Loucy (cell line): ENCODE results near the gene ARHGAP10.

Experiments
- H2AFZ ChIP-seq: fragments of 200-600 bp; sonication (generic); 2 replicates; pipeline ENCODE4 v1.6.0; 2016; ENCODE audit warnings: antibody characterized with exemption, mild to moderate bottlenecking, low read length, moderate library complexity
- H3F3A ChIP-seq: fragments of 200-600 bp; 2 replicates; pipeline ENCODE4 v1.6.0; 2016; ENCODE audit warnings: antibody characterized with exemption, low read depth, mild to moderate bottlenecking
- H3K27me3 ChIP-seq: fragments of 200-600 bp; sonication (generic); 2 replicates; pipeline ENCODE4 v1.6.1; 2014; ENCODE audit warnings: low read length, mild to moderate bottlenecking; ENCODE audit not compliant: insufficient read depth, poor library complexity, severe bottlenecking
- H3K36me3 ChIP-seq: fragments of 200-600 bp; sonication (generic); 2 replicates; pipeline ENCODE4 v1.6.1; 2016; ENCODE audit warnings: low read length; ENCODE audit not compliant: insufficient read depth
- H3K4me1 ChIP-seq: fragments of 200-600 bp; sonication (generic); 2 replicates; pipeline ENCODE4 v1.5.1; 2014; ENCODE audit warnings: low read length, mild to moderate bottlenecking; ENCODE audit not compliant: insufficient read depth, poor library complexity, severe bottlenecking
- H3K4me2 ChIP-seq: fragments of 200-600 bp; sonication (generic); 2 replicates; pipeline ENCODE4 v1.6.0; 2014; ENCODE audit warnings: antibody characterized with exemption, low read length, low read depth, mild to moderate bottlenecking; ENCODE audit not compliant: poor library complexity, severe bottlenecking
- H3K4me3 ChIP-seq: fragments of 200-600 bp; sonication (generic); 2 replicates; pipeline ENCODE4 v1.5.1; 2014; ENCODE audit warnings: low read length, mild to moderate bottlenecking, mixed read lengths; ENCODE audit not compliant: poor library complexity, severe bottlenecking
- H3K79me2 ChIP-seq: fragments of 200-600 bp; sonication (generic); 2 replicates; pipeline ENCODE4 v1.6.1; 2014; ENCODE audit warnings: low read length; ENCODE audit not compliant: insufficient read depth
- H3K9ac ChIP-seq: fragments of 200-600 bp; sonication (generic); 2 replicates; pipeline ENCODE4 v1.6.0; 2014; ENCODE audit warnings: mild to moderate bottlenecking, low read depth, low read length, moderate library complexity; ENCODE audit not compliant: poor library complexity, severe bottlenecking
- H3K9me2 ChIP-seq: fragments of 200-600 bp; sonication (generic); replicated peaks from 2 replicates; pipeline ENCODE4 v1.6.1; 2016; ENCODE audit warnings: low read depth, low read length, mixed read lengths
- H3K9me3 ChIP-seq: fragments of 200-600 bp; sonication (generic); 2 replicates; pipeline ENCODE4 v1.6.1; 2014; ENCODE audit warnings: mild to moderate bottlenecking, antibody characterized with exemption, low read length, low read depth; ENCODE audit not compliant: insufficient read depth
- H4K20me1 ChIP-seq: fragments of 200-600 bp; sonication (generic); 2 replicates; pipeline ENCODE4 v1.6.0; 2014; ENCODE audit warnings: antibody characterized with exemption, low read length, mild to moderate bottlenecking; ENCODE audit not compliant: insufficient read depth, poor library complexity, severe bottlenecking
- CTCF ChIP-seq: fragments of 200-600 bp; sonication (generic); conservative IDR thresholded peaks from 2 replicates; pipeline ENCODE4 v1.5.1; 2014; ENCODE audit warnings: mild to moderate bottlenecking, antibody characterized with exemption, low read length
- EZH2phosphoT487 ChIP-seq: fragments of 200-600 bp; IDR thresholded peaks from 2 replicates; pipeline ENCODE4 v1.6.1; 2018; ENCODE audit warnings: antibody characterized with exemption, mild to moderate bottlenecking, moderate library complexity, borderline replicate concordance

The ARHGAP10 gene

DNA sequence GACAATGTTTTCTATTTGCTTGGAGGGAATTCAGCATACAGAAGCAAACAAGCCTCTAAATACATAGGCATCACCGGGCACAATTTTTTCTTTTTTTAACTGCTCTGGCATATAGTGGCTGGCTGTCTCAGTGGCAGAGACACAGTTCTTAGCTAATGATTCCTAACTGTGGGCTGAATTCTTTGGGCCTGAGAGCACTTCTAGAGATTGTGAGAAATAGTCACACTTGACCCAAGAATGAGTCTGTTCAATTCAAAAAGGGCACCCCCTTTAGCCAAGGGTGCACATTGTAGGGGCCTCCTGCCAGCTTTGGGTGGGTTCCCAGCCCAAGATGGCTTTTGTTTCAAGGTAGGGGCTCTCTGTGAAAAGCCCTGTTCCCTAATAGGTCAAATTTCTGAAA, 345.7 kb downstream of the ARHGAP10 start:
- H3K4me1 ChIP-seq, result no peaks in the 10 kb centered on the region
- no peak overlapping the region for H3K9ac ChIP-seq
- H4K20me1 ChIP-seq, result no peaks in the 10 kb centered on the region
- no peaks in the 10 kb centered on the region for H3K79me2 ChIP-seq
- no peak overlapping the region for H3K4me3 ChIP-seq
- TF ChIP-seq CTCF (no peak), EZH2phosphoT487 (no peak)
- H2AFZ ChIP-seq, result no peak overlapping the region
- H3K27me3 ChIP-seq, result no peaks in the 10 kb centered on the region
- no peak overlapping the region for H3K4me2 ChIP-seq
- H3K9me2 ChIP-seq, result no peaks in the 10 kb centered on the region
- H3F3A ChIP-seq, result no peaks in the 10 kb centered on the region
- H3K9me3 ChIP-seq, result no peaks in the 10 kb centered on the region
- peaks cover 30% of the 10 kb centered on the region; the same call in 1 of the 2 replicates for H3K36me3 ChIP-seq

GRCh38 chr4:148078061-148078460, 346.2 kb downstream of the ARHGAP10 start:
- H3K79me2 ChIP-seq, result no peaks in the 10 kb centered on the region
- no peak overlapping the region for H3K4me2 ChIP-seq
- H4K20me1 ChIP-seq, result no peaks in the 10 kb centered on the region
- no peaks in the 10 kb centered on the region for H3K4me1 ChIP-seq
- no peaks in the 10 kb centered on the region for H3K9me2 ChIP-seq
- H3K9ac ChIP-seq, result no peak overlapping the region
- peaks cover 25% of the 10 kb centered on the region; the same call in 1 of the 2 replicates for H3K36me3 ChIP-seq
- no peak overlapping the region for H3K4me3 ChIP-seq
- TF ChIP-seq CTCF, result no peak
- TF ChIP-seq EZH2phosphoT487, result no peak
- H3K27me3 ChIP-seq, result no peaks in the 10 kb centered on the region
- H3F3A ChIP-seq, result no peaks in the 10 kb centered on the region
- no peak overlapping the region for H2AFZ ChIP-seq
- H3K9me3 ChIP-seq, result no peaks in the 10 kb centered on the region

GRCh38 chr4:148079961-148080360, 348.1 kb downstream of the ARHGAP10 start:
- Histone ChIP-seq H3K4me3 (no peak overlapping the region), H3K27me3 (no peaks in the 10 kb centered on the region), H3K9me2 (no peaks in the 10 kb centered on the region), H3K36me3 (peaks cover 6% of the 10 kb centered on the region; the same call in 1 of the 2 replicates), H3K4me1 (no peaks in the 10 kb centered on the region), H2AFZ (no peak overlapping the region), H3K9ac (no peak overlapping the region), H3F3A (no peaks in the 10 kb centered on the region), H3K4me2 (no peak overlapping the region), H4K20me1 (no peaks in the 10 kb centered on the region), H3K9me3 (no peaks in the 10 kb centered on the region), H3K79me2 (no peaks in the 10 kb centered on the region)
- TF ChIP-seq CTCF, result no peak
- no peak for TF ChIP-seq EZH2phosphoT487
